Colon (tissue), 2 donors: ENCODE measurements around the gene CDKAL1.

Source experiments
- FAIRE-seq: peaks from 2 replicates; lab custom pipeline; 2012; peaks lifted over from hg19 to GRCh38; lab: Jason Lieb, UNC
- donor health status: control.
- donor health status: control.

CDKAL1 gene

DNA sequence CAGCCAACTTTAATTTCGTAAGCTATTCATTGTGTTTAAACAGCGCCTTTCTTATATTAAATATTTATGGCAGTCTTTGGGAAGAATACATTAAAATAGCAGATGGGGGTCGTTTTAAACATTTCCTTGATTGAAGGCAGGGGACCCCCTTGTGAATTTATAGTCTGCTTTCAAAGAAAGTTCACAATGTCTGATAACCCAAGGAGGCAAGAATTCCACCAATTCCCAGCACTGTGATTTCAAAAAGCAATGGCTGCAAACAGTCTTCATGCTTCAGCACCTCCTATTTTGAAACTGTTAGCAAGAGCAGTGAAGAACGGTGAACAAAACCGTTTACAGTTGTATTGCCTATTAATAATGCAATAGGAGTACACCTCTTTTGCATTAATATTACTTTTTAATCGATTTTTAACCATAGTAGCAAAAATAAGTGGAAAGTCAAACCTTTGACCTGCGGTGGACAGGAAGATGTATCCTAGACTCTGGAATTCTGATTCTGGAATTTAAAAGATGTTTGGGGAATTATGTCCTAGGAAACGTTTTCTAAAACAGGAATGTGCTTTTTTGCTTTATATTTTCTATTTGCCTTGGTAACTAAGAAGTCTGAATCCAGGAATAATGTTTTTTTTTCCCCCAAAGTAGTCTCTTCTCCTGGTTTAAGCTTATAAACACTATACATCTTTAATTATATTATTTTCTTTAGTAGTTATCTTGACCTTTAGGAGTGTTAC is 393.0 kb downstream of the CDKAL1 start:
- FAIRE-seq: no peak

GRCh38 chr6:20929283-20929682 is 395.0 kb downstream of the CDKAL1 start:
- no peak for FAIRE-seq

- FAIRE-seq: no peak
Observed at GRCh38 chr6:20931093-20931492, 396.8 kb downstream of the CDKAL1 start.

DNA sequence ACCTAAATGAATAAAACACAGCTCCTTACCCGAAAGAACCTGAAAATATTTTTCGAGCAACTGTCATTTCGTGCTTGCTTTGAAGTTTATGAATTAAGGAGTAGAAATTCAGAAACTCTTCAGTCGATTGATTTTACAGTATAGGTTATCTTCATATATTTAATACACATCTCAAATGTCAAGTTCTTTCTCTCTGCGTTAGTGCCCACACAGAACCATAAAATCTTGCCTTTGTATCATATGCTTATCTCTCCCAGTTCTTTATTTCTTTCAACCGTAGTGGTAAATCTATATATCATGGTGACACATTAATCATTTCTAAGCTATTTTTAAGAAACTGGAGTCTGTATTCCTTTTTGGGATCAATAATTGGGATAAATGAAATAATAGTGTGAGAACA is 397.5 kb downstream of the CDKAL1 start:
- no peak for FAIRE-seq

DNA sequence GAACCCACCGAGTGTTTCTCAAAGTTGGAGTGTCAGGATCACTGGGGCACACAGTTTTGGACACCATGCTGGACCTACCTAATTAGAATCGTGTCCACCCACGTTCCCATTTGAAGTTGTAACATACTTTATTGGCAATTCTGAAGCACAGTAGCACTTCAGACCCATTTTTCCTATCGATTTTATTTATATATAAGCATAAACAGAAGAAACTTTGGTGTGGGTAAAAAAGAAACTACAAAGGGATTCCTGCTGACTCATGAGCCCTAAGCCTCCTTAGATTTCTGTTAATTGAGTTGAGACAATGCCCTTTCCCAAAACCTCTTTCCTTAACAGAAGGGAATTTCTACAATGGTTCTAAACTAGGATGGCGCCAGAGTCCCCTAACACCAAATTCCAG is 398.0 kb downstream of the CDKAL1 start:
- FAIRE-seq: no peak

GRCh38 chr6:20933057-20933788 is 399.0 kb downstream of the CDKAL1 start:
- no peak for FAIRE-seq

GRCh38 chr6:20936949-20937348 is 402.7 kb downstream of the CDKAL1 start:
- FAIRE-seq: no peak

DNA sequence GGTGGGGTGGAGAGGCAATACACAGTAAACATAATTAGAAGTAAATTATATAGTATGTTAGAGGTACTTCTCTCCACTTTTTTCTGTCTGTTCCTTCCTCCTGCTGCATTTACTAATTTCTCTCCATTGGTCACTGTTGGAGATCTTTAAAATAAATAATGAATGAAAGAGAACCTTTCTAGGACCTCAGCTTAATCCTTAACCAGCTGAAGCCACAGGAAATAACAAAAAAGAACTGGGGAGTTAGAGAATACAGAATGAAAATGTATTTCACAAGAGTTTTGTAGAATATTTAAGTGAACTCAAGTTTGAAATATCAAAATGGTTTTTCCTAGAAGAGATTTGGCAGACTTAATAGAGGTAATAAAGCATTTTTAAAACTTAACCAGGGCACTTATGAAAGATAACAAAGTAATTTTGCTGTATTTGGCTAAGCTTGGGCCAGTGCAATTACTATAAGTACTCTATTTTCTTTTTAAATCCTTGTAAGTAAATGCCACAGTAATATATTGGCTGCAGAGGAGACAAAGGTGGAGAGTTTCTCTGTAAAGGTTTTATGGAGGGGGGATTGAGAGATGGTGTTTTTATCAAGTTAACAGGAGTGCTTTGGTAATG is 405.0 kb downstream of the CDKAL1 start:
- no peak for FAIRE-seq

- FAIRE-seq: no peak
Observed at GRCh38 chr6:20943040-20943627, 408.9 kb downstream of the CDKAL1 start.

DNA sequence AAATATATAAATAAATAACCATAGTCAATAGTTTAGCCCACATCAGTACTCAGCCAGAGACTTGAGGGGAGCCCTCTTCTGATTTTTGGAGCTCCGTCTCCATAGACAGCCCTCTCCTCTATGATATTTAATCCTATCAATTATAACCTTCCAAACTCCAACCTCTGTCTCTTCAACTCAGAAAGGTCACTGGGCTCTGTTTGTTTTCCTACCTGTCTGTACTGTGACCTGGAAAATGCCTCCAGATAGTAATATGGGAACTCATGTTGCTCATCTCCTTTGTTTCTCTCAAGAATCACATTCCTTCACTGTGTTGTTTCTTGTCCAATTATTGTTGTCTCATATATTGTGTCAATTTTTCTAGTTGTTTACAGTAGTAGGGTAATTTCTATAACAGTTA is 409.7 kb downstream of the CDKAL1 start:
- no peak for FAIRE-seq

- FAIRE-seq: no peak
Observed at GRCh38 chr6:20946022-20946421, 411.8 kb downstream of the CDKAL1 start.

DNA sequence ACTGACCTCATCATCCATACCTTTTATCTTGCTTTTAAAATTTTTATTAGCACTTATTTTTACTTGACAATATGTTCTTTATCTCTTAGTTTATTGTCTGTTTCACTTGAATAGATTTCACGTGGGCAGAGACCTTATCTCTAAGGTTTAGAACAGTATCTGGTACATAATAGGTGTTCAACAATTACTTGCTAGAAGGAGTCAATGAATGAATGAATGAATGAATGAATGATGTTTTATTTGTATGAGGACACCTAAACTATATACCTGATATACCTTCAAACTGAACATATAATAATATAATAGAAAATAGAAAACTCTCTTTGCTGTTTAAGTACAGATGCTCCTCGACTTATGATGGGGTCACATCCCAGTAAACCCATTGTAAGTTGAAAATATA is 412.6 kb downstream of the CDKAL1 start:
- FAIRE-seq: no peak

- no peak for FAIRE-seq
Observed at GRCh38 chr6:20947977-20948376, 413.7 kb downstream of the CDKAL1 start.

DNA sequence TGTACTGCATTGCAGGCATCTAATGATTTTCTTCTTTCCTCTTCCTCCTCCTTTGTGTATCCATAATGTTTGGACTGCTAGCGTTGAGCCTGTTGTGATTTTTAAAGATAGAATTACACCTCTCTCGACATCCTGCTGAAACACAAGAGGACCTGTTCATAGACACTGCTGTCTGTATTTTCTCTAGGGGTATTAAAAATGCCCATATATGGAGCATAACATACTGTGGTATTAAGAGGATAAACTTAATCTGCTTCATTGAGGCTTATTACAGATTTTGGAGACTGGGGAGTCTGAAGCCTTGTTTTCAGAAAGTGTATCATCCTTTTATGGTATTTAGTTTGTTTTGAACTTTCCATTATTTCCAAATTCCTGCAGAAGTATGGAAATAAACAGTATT is 414.3 kb downstream of the CDKAL1 start:
- FAIRE-seq: no peak

- FAIRE-seq: no peak
Observed at GRCh38 chr6:20949138-20949537, 414.9 kb downstream of the CDKAL1 start.

GRCh38 chr6:20952699-20953474 is 418.6 kb downstream of the CDKAL1 start:
- no peak for FAIRE-seq

DNA sequence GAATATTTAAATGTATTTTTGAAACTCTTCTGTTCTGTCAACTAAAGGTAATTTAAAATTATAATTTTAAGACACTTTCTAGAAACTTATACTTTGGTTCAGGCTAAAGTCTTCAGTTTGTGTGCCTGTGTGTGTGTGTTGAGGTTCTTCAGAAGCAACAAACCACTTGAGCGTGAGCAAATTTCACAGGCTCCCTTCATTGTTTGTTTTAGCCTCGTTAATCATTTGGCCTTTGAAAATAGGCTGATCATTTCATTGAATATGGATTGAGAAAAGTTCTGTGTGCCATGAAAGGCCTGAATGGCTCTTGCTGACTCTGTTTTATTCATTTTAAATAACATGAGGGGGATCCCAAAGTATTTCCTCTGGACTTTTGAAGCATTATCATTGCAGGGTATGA is 420.1 kb downstream of the CDKAL1 start:
- no peak for FAIRE-seq

GRCh38 chr6:20955131-20955530 is 420.9 kb downstream of the CDKAL1 start:
- no peak for FAIRE-seq

DNA sequence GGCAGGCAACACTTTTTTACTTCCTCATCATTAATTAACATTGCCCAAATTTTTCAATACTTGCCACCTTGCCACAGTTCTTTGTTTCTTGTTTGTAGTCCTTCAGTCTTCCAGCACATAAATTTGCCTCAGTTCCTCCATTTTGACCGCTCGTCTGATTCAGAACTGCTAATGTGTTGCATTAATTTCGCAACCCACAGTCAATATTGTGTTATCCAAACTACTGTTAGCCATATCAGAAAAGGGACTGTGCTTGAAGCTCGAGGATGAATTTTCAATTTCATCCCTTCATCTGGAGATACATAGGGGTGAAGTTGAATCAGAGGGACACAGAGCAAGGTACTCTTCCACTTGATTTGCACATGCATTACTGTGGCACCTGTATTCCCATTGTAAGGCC is 421.5 kb downstream of the CDKAL1 start:
- no peak for FAIRE-seq

GRCh38 chr6:20960067-20960466 is 425.8 kb downstream of the CDKAL1 start:
- FAIRE-seq: no peak

DNA sequence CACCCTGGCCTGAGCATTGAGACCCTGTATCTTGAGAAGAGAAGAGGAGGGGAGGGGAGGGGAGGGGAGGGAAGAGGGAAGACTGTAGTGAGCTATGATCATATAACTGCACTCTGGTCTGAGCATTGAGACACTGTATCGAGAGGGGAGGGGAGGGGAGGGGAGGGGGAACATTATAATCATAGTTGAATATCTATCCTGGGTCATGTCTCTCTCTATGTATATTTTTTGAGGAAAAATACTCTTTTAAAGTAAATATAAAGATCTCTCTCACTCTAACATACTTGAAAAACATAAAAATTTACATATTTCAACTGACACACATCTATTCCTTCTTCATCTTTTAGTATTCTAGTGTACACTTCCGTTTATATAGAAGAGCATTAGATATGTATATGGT is 431.0 kb downstream of the CDKAL1 start:
- no peak for FAIRE-seq

DNA sequence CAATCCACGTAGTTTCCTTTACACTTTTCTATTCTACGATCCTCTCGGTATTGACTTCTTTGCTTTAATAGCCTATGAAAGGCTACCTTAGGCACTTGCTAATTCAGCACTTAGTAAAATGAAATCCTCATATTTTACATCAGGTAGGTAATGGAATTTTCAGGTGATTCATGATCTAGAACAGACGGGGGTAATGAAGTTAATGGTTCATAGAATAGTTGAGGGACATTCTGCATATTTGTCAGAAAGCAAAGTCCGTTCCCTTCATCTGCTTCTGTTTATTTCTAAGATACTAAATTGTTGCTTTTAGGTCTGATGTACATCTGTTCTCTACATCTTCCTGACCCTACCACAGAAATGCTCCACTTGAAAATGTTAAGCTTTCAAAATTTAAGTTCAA is 431.7 kb downstream of the CDKAL1 start:
- no peak for FAIRE-seq
